ENCODE data around the gene LIPG. TPM values are rescaled to one million over a fixed set of nuclear protein-coding genes. Genes with fewer than 3 reads are reported as not detected.

Gene LIPG
- polyA plus RNA-seq, 2 of the 4 experiments (the other 2 are of a cell fraction) = 0.36 to 0.65 TPM

- TF ChIP-seq ATOH8 (CRISPR knock-in tag; IDR thresholded peaks at IDR 0.05; ENCODE audit: low read depth) (no peak), USF2 (IDR thresholded peaks at IDR 0.05) (no peak), REST (IDR thresholded peaks at IDR 0.05) (no peak)
Observed at GRCh38 chr18:49632588-49632987, 70.7 kb downstream of the LIPG start (continued).

GRCh38 chr18:49638209-49638785 lies 76.4 kb downstream of the LIPG start:
- TF ChIP-seq EHMT2 (IDR thresholded peaks at IDR 0.05; ENCODE audit: low read depth) (no peak), NR3C1 (IDR thresholded peaks at IDR 0.05) (no peak), CHD4 (IDR thresholded peaks at IDR 0.05; ENCODE audit: borderline replicate concordance) (no peak), CEBPB (IDR thresholded peaks at IDR 0.05) (no peak), ZSCAN20 (CRISPR knock-in tag; IDR thresholded peaks at IDR 0.05) (no peak), EP300 (IDR thresholded peaks at IDR 0.05) (no peak), ZC3H11A (IDR thresholded peaks at IDR 0.05) (no peak), USF2 (IDR thresholded peaks at IDR 0.05) (no peak), CBX8 (IDR thresholded peaks at IDR 0.05) (no peak), REST (IDR thresholded peaks at IDR 0.05) (no peak), SMC3 (IDR thresholded peaks at IDR 0.05) (no peak), TP53 (CRISPR knock-in tag; IDR thresholded peaks at IDR 0.05) (no peak), KDM5A (IDR thresholded peaks at IDR 0.05) (no peak)
- ATAC-seq (no peak), FAIRE-seq (no peak), DNase-seq (ENCODE audit: low read depth in 1 of 2, low spot score in 1 of 2) (no peak)
- CTCF ChIA-PET = no interaction called here
- no peak overlapping the region for H3K4me2 ChIP-seq
- POLR2A ChIA-PET = no interaction called here
- H3K4me1 ChIP-seq = no peaks in the 10 kb centered on the region
- no peak overlapping the region for H3K4me3 ChIP-seq
- WGBS (ENCODE audit: missing lambda C conversion rate) = 41% methylated on average over 4 of the region's 4 CpGs
- H3K9me3 ChIP-seq = no peaks in the 10 kb centered on the region
- no peak overlapping the region for H3K27ac ChIP-seq

Measured in A549 (cell line).